Keratinocyte (primary cell): ENCODE data around the gene EXOSC1. TPM values are rescaled to one million over a fixed set of nuclear protein-coding genes. Genes with fewer than 3 reads are reported as not detected.

Source experiments
- DNase-seq: peaks from one replicate; pipeline ENCODE4 v3.0.0-alpha.2; 2011; ENCODE audit warnings: low read depth, missing footprints, low spot score
- FAIRE-seq: peaks from 2 replicates; lab custom pipeline; 2011; peaks lifted over from hg19 to GRCh38; lab: Jason Lieb, UNC
- H2AFZ ChIP-seq: 2 replicates; pipeline ENCODE4 v1.6.0; 2012; ENCODE audit warnings: low read length, control low read depth, inconsistent platforms; ENCODE audit not compliant: control insufficient read depth
- H3K27ac ChIP-seq: 2 replicates; pipeline ENCODE4 v1.5.1; 2011; ENCODE audit warnings: low read length; ENCODE audit not compliant: control insufficient read depth, insufficient read depth
- H3K27me3 ChIP-seq: 3 replicates; pipeline ENCODE4 v1.6.0; 2011; ENCODE audit warnings: low read length; ENCODE audit not compliant: control insufficient read depth, insufficient read depth; ENCODE audit errors: extremely low read depth
- H3K36me3 ChIP-seq, 2 experiments: 2 replicates in 1 of 2; 3 replicates in 1 of 2; pipeline ENCODE4 v1.5.1; 2011; ENCODE audit warnings: low read length in 2 of 2, mild to moderate bottlenecking in 1 of 2; ENCODE audit not compliant: control insufficient read depth in 2 of 2, insufficient read depth in 2 of 2; ENCODE audit errors: extremely low read depth in 1 of 2
- H3K4me1 ChIP-seq: 3 replicates; pipeline ENCODE4 v1.5.1; 2011; ENCODE audit warnings: low read length; ENCODE audit not compliant: control insufficient read depth, insufficient read depth; ENCODE audit errors: extremely low read depth
- H3K4me2 ChIP-seq: 3 replicates; pipeline ENCODE4 v1.6.0; 2011; ENCODE audit warnings: low read depth, low read length; ENCODE audit not compliant: control insufficient read depth, insufficient read depth; ENCODE audit errors: extremely low read depth
- H3K4me3 ChIP-seq, 3 experiments: fragments of 200-600 bp in 1 of 3; sonication (generic) in 1 of 3; 2 replicates in 2 of 3; 3 replicates in 1 of 3; pipeline ENCODE4 v1.5.1; 2011 to 2016; ENCODE audit warnings: low read length in 3 of 3, mild to moderate bottlenecking in 3 of 3, control low read depth in 2 of 3, inconsistent platforms in 1 of 3, low read depth in 1 of 3, mixed read lengths in 1 of 3, mixed run types in 1 of 3, moderate library complexity in 1 of 3; ENCODE audit not compliant: control insufficient read depth in 2 of 3, insufficient read depth in 2 of 3; ENCODE audit errors: extremely low read depth in 1 of 3
- H3K79me2 ChIP-seq: 2 replicates; pipeline ENCODE4 v1.6.0; 2012; ENCODE audit warnings: low read length; ENCODE audit not compliant: control insufficient read depth, insufficient read depth
- H3K9ac ChIP-seq: 3 replicates; pipeline ENCODE4 v1.6.0; 2011; ENCODE audit warnings: low read length; ENCODE audit not compliant: control insufficient read depth, insufficient read depth; ENCODE audit errors: extremely low read depth
- H3K9me1 ChIP-seq: 3 replicates; pipeline ENCODE4 v1.6.0; 2011; ENCODE audit warnings: low read length; ENCODE audit not compliant: control insufficient read depth, insufficient read depth; ENCODE audit errors: extremely low read depth
- H3K9me3 ChIP-seq: 2 replicates; pipeline ENCODE4 v1.5.1; 2012; ENCODE audit warnings: low read depth, low read length; ENCODE audit not compliant: control insufficient read depth
- H4K20me1 ChIP-seq: 3 replicates; pipeline ENCODE4 v1.6.0; 2011; ENCODE audit warnings: low read length; ENCODE audit not compliant: control insufficient read depth, insufficient read depth; ENCODE audit errors: extremely low read depth
- EZH2 ChIP-seq: IDR thresholded peaks from one replicate; pipeline ENCODE4 v1.6.1; 2012; ENCODE audit warnings: inconsistent platforms, mild to moderate bottlenecking, low read length, moderate library complexity
- dilution Hi-C: fragments of 300-500 bp; cut with MboI; formaldehyde crosslinking; loops from one replicate; pipeline ENCODE4 v1.7.0; 2020; ENCODE audit warnings: low sequenced_read_pairs; ENCODE audit not compliant: extremely low pct_ligation_motif_present
- polyA plus RNA-seq, 5 experiments: library from polyadenylated mRNA; depleted of rRNA in 3 of 5; stranded (reverse) in 3 of 5; stranded (forward) in 1 of 5; unstranded in 1 of 5; fragments of >200 nt; gene quantifications; 1 replicate in 1 of 5; 2 replicates in 3 of 5; 3 replicates in 1 of 5; pipeline versions ENCODE4 v1.2.1 to v1.2.3, GENCODE V29; 2011 to 2012; ENCODE audit warnings: missing spikeins in 2 of 5, low read depth in 1 of 5, low replicate concordance in 1 of 5
- TF ChIP-seq, protein P1 (sequence below), 3 experiments: IDR thresholded peaks in 1 of 3; conservative IDR thresholded peaks in 1 of 3; optimal IDR thresholded peaks in 1 of 3; 2 replicates in 2 of 3; 3 replicates in 1 of 3; pipeline versions ENCODE3 to v1.5.1; 2011; ENCODE audit warnings: low read length in 3 of 3, mild to moderate bottlenecking in 3 of 3, moderate library complexity in 2 of 3, control low read depth in 1 of 3, inconsistent platforms in 1 of 3; ENCODE audit not compliant: insufficient read depth in 2 of 3; ENCODE audit errors: extremely low read depth in 1 of 3

EXOSC1 gene
- polyA plus RNA-seq, 1 donor (not counting 4 experiments of a cell fraction or from before 2014, with no cell fraction given) = 45.7 TPM

DNA sequence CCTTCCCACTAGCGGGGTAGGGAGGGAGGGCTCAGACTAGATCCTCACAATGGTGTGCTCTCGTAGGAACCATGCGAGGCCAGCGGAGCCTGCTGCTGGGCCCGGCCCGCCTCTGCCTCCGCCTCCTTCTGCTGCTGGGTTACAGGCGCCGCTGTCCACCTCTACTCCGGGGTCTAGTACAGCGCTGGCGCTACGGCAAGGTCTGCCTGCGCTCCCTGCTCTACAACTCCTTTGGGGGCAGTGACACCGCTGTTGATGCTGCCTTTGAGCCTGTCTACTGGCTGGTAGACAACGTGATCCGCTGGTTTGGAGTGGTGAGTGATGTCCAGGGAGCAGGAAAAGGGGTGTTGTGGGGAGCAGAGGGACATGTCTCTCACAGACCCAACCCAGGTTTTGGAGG is 5.8 kb upstream of the EXOSC1 start:
- Histone ChIP-seq H3K79me2 (peaks cover 58% of the 10 kb centered on the region), H2AFZ (no peak overlapping the region), H3K9ac (no peak overlapping the region), H3K4me2 (no peak overlapping the region), H3K36me3 (peaks cover 31 to 32% of the 10 kb centered on the region in 2 experiments), H3K27me3 (no peaks in the 10 kb centered on the region), H3K4me3 (no peak overlapping the region), H4K20me1 (no peaks in the 10 kb centered on the region), H3K9me3 (no peaks in the 10 kb centered on the region), H3K4me1 (peaks cover 16% of the 10 kb centered on the region), H3K27ac (no peak overlapping the region), H3K9me1 (peaks cover 2% of the 10 kb centered on the region)
- dilution Hi-C loops = no loop called here
- TF ChIP-seq, protein P1, sequence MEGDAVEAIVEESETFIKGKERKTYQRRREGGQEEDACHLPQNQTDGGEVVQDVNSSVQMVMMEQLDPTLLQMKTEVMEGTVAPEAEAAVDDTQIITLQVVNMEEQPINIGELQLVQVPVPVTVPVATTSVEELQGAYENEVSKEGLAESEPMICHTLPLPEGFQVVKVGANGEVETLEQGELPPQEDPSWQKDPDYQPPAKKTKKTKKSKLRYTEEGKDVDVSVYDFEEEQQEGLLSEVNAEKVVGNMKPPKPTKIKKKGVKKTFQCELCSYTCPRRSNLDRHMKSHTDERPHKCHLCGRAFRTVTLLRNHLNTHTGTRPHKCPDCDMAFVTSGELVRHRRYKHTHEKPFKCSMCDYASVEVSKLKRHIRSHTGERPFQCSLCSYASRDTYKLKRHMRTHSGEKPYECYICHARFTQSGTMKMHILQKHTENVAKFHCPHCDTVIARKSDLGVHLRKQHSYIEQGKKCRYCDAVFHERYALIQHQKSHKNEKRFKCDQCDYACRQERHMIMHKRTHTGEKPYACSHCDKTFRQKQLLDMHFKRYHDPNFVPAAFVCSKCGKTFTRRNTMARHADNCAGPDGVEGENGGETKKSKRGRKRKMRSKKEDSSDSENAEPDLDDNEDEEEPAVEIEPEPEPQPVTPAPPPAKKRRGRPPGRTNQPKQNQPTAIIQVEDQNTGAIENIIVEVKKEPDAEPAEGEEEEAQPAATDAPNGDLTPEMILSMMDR (optimal IDR thresholded peaks at IDR 0.05 in 1 of 3, IDR thresholded peaks at IDR 0.05 in 1 of 3, conservative IDR thresholded peaks at IDR 0.05 in 1 of 3; ENCODE audit: extremely low read depth in 1 of 3, insufficient read depth in 2 of 3, low read length in 3 of 3) = no peak
- FAIRE-seq (no peak), DNase-seq (no peak)

DNA sequence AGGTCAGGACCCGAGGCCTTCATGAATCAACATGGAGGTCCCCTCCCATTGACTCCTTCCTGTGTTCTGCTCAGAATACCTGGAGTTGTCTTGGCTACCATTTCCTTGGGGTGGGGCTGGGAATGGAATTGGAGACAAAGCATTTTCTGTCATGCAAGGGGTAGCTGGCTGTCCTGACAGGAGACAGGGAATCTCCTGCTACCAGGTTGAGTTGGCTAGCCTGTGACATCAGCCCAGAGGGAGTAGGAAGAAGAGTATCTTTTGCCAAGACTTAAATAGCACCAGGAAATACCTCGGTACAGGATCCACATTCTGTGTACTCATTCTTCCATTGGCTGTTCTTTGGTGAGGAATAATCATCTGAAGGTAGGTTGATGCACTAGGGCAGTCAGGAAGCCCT is 5.0 kb upstream of the EXOSC1 start:
- DNase-seq (no peak), FAIRE-seq (no peak)
- Histone ChIP-seq H4K20me1 (no peaks in the 10 kb centered on the region), H2AFZ (no peak overlapping the region), H3K27ac (no peak overlapping the region), H3K9ac (no peak overlapping the region), H3K9me3 (no peaks in the 10 kb centered on the region), H3K4me2 (no peak overlapping the region), H3K4me3 (no peak overlapping the region), H3K79me2 (peaks cover 64% of the 10 kb centered on the region), H3K27me3 (no peaks in the 10 kb centered on the region), H3K4me1 (peaks cover 16% of the 10 kb centered on the region), H3K9me1 (peaks cover 2% of the 10 kb centered on the region), H3K36me3 (peaks cover 25% of the 10 kb centered on the region in 2 experiments)
- dilution Hi-C loops = no loop called here
- TF ChIP-seq EZH2 = no peak
- TF ChIP-seq, protein P1 (optimal IDR thresholded peaks at IDR 0.05 in 1 of 3, IDR thresholded peaks at IDR 0.05 in 1 of 3, conservative IDR thresholded peaks at IDR 0.05 in 1 of 3; ENCODE audit: extremely low read depth in 1 of 3, insufficient read depth in 2 of 3, low read length in 3 of 3) = no peak
